ENCODE measurements around the gene NASP. TPM values are rescaled to one million over a fixed set of nuclear protein-coding genes. Genes with fewer than 3 reads are reported as not detected.

Gene NASP
- total RNA-seq, 2 experiments from 2014 or later = 210 to 373 TPM

GRCh38 chr1:45543581-45544417 lies 40.0 kb upstream of the NASP start:
- ChIA-PET CTCF (ENCODE audit: unreplicated experiment) (interaction anchor here (0.6 to 0.7 kb wide), 2 partner anchors 204 to 266 kb away, joined by 3 to 5 read pairs; partner anchors contain the start of genes MUTYH and TOE1), POLR2A (interaction anchor here (0.6 to 3.6 kb wide), 11 partner anchors 9 to 819 kb away, joined by 3 to 41 read pairs (median 4); partner anchors contain the start of gene PRDX1)
- H4K20me1 ChIP-seq (ENCODE audit: insufficient read depth, low read length) = no peaks in the 10 kb centered on the region
- peak overlapping the region; percentile 12 for H3K4me3 ChIP-seq (ENCODE audit: low read depth, low read length, poor library complexity, severe bottlenecking)
- no peaks in the 10 kb centered on the region for H3K9me2 ChIP-seq (ENCODE audit: insufficient read depth, low read length)
- peak overlapping the region; percentile 83; the same call in 1 of the 2 replicates for H2AFZ ChIP-seq (ENCODE audit: low read length)
- no TSS peak for BruUV-seq (replicated peaks)
- peak overlapping the region; percentile 51 for H3K27ac ChIP-seq (ENCODE audit: low read depth, low read length, poor library complexity, severe bottlenecking)
- H3K4me1 ChIP-seq (ENCODE audit: insufficient read depth, low read length, poor library complexity, severe bottlenecking) = peaks cover 25% of the 10 kb centered on the region
- no peaks in the 10 kb centered on the region for H3K36me3 ChIP-seq (ENCODE audit: insufficient read depth, low read length)
- H3K9me3 ChIP-seq (ENCODE audit: low read length) = no peaks in the 10 kb centered on the region
- no peak for TF ChIP-seq EZH2phosphoT487 (IDR thresholded peaks at IDR 0.05; ENCODE audit: borderline replicate concordance, low read depth, low read length)
- no peaks in the 10 kb centered on the region for H3K79me2 ChIP-seq (ENCODE audit: insufficient read depth, low read depth, low read length)
- peak; percentile 46 for DNase-seq (ENCODE audit: low spot score)
- H3K4me2 ChIP-seq (ENCODE audit: low read length) = peak overlapping the region; percentile 69
- intact Hi-C loops (cut with micrococcal nuclease; ENCODE audit: unreplicated experiment) = no loop called here

GRCh38 chr1:45544530-45544929 lies 39.3 kb upstream of the NASP start:
- Histone ChIP-seq H2AFZ (ENCODE audit: low read length) (peak overlapping the region; percentile 83; the same call in 1 of the 2 replicates), H3K79me2 (ENCODE audit: insufficient read depth, low read depth, low read length) (no peaks in the 10 kb centered on the region), H3K36me3 (ENCODE audit: insufficient read depth, low read length) (no peaks in the 10 kb centered on the region), H4K20me1 (ENCODE audit: insufficient read depth, low read length) (no peaks in the 10 kb centered on the region), H3K9me3 (ENCODE audit: low read length) (no peaks in the 10 kb centered on the region), H3K4me2 (ENCODE audit: low read length) (peak overlapping the region; percentile 69; the same call in 1 of the 2 replicates), H3K4me1 (ENCODE audit: insufficient read depth, low read length, poor library complexity, severe bottlenecking) (peaks cover 25% of the 10 kb centered on the region), H3K4me3 (ENCODE audit: low read depth, low read length, poor library complexity, severe bottlenecking) (no peak overlapping the region), H3K27ac (ENCODE audit: low read depth, low read length, poor library complexity, severe bottlenecking) (no peak overlapping the region), H3K9me2 (ENCODE audit: insufficient read depth, low read length) (no peaks in the 10 kb centered on the region)
- DNase-seq (ENCODE audit: low spot score) = no peak
- ChIA-PET POLR2A (interaction anchor here (0.6 to 3.6 kb wide), 8 partner anchors 9 to 153 kb away, joined by 3 to 41 read pairs (median 5); partner anchors contain the start of gene PRDX1), CTCF (ENCODE audit: unreplicated experiment) (interaction anchor here (0.6 to 0.7 kb wide), 2 partner anchors 204 to 266 kb away, joined by 3 to 5 read pairs; partner anchors contain the start of genes MUTYH and TOE1)
- BruUV-seq (replicated peaks) = no TSS peak
- TF ChIP-seq CTCF (conservative IDR thresholded peaks at IDR 0.05; ENCODE audit: low read length) (no peak), EZH2phosphoT487 (IDR thresholded peaks at IDR 0.05; ENCODE audit: borderline replicate concordance, low read depth, low read length) (no peak)
- intact Hi-C loops (cut with micrococcal nuclease; ENCODE audit: unreplicated experiment) = no loop called here

GRCh38 chr1:45545019-45545493 lies 38.8 kb upstream of the NASP start:
- TF ChIP-seq CTCF (conservative IDR thresholded peaks at IDR 0.05; ENCODE audit: low read length) = no peak
- no peak overlapping the region for H3K4me3 ChIP-seq (ENCODE audit: low read depth, low read length, poor library complexity, severe bottlenecking)
- POLR2A ChIA-PET = interaction anchor here (0.5 to 3.6 kb wide), 7 partner anchors 8 to 154 kb away, joined by 3 to 41 read pairs (median 5); partner anchors contain the start of gene PRDX1
- intact Hi-C loops (cut with micrococcal nuclease; ENCODE audit: unreplicated experiment) = no loop called here
- no peaks in the 10 kb centered on the region for H3K9me3 ChIP-seq (ENCODE audit: low read length)
- no peaks in the 10 kb centered on the region for H3K79me2 ChIP-seq (ENCODE audit: insufficient read depth, low read depth, low read length)
- CTCF ChIA-PET (ENCODE audit: unreplicated experiment) = no interaction called here
- peak; percentile 24 for DNase-seq (ENCODE audit: low spot score)
- no peak overlapping the region for H3K27ac ChIP-seq (ENCODE audit: low read depth, low read length, poor library complexity, severe bottlenecking)
- no peaks in the 10 kb centered on the region for H3K9me2 ChIP-seq (ENCODE audit: insufficient read depth, low read length)
- peak overlapping the region; percentile 4; the same call in 1 of the 2 replicates for H3K4me2 ChIP-seq (ENCODE audit: low read length)
- no TSS peak for BruUV-seq (replicated peaks)
- no peaks in the 10 kb centered on the region for H3K36me3 ChIP-seq (ENCODE audit: insufficient read depth, low read length)
- H3K4me1 ChIP-seq (ENCODE audit: insufficient read depth, low read length, poor library complexity, severe bottlenecking) = peaks cover 30% of the 10 kb centered on the region
- H4K20me1 ChIP-seq (ENCODE audit: insufficient read depth, low read length) = no peaks in the 10 kb centered on the region
- H2AFZ ChIP-seq (ENCODE audit: low read length) = peak overlapping the region; percentile 60

Data from OCI-LY7 (cell line).